SU-DHL-6 (cell line): Measurements from ENCODE around the gene TLR9.

Source experiments
- EZH2phosphoT487 ChIP-seq: fragments of 200-600 bp; sonication (generic), shearing (Covaris generic); conservative IDR thresholded peaks from 2 replicates; pipeline ENCODE4 v1.6.1; 2018; ENCODE audit warnings: mild to moderate bottlenecking, antibody characterized with exemption, low read length, moderate library complexity, mixed read lengths
- TF ChIP-seq, protein P1 (sequence below): fragments of 200-600 bp; sonication (generic); IDR thresholded peaks from one replicate; pipeline ENCODE4 v1.5.1; 2017; ENCODE audit warnings: antibody characterized with exemption, mild to moderate bottlenecking, low read length, moderate library complexity; ENCODE audit not compliant: insufficient read depth, poor library complexity, severe bottlenecking

DNA sequence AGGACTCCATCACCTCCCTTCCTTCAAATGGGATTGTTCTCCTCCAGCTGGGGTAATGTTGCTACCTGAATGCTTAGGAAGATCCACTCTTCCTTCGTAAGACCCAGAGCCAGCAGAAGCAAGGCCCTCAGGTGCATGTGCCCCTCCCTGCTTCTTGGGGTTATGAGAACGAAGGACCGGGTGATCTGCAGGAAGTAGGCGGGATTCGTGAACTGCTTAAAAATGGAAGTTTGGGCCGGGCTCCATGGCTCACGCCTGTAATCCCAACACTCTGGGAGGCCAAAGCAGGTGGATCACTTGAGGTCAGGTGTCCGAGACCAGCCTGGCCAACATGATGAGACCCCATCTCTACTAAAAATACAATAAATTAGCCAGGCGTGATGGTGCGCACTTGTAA is 8.0 kb downstream of the TLR9 start:
- TF ChIP-seq, protein P1, sequence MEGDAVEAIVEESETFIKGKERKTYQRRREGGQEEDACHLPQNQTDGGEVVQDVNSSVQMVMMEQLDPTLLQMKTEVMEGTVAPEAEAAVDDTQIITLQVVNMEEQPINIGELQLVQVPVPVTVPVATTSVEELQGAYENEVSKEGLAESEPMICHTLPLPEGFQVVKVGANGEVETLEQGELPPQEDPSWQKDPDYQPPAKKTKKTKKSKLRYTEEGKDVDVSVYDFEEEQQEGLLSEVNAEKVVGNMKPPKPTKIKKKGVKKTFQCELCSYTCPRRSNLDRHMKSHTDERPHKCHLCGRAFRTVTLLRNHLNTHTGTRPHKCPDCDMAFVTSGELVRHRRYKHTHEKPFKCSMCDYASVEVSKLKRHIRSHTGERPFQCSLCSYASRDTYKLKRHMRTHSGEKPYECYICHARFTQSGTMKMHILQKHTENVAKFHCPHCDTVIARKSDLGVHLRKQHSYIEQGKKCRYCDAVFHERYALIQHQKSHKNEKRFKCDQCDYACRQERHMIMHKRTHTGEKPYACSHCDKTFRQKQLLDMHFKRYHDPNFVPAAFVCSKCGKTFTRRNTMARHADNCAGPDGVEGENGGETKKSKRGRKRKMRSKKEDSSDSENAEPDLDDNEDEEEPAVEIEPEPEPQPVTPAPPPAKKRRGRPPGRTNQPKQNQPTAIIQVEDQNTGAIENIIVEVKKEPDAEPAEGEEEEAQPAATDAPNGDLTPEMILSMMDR = no peak
- no peak for TF ChIP-seq EZH2phosphoT487
